GM18867 (cell line): ENCODE measurements around the gene NFYA.

ENCODE experiments used
- ATAC-seq: cut with Tn5 transposase; IDR thresholded peaks from one replicate; pipeline ENCODE4 v1.9.1; 2021; ENCODE audit warnings: mild to moderate bottlenecking, moderate library complexity; ENCODE audit not compliant: unreplicated experiment

The NFYA gene

DNA sequence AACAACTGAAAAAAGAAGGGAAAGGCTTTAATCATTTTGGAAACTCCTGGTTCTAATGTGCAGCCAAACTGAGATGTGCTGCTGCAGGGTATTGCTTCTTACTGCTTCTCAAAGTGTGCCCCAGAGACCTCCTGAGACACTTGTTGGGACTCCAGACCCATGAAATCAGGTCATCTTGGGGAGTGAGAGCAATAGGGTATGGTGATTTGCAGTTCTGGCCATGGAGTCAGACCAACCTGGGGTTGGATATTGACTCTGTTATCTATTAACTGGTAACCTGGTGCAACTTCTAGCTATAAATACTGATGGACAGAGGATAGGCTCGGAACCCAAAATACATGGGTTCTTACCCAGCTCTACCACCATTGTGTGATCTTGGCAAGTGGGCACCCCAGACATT is 26.7 kb upstream of the NFYA start:
- no peak for ATAC-seq

- ATAC-seq = no peak
Measured at GRCh38 chr6:41047306-41047705, 25.5 kb upstream of the NFYA start.

GRCh38 chr6:41047745-41048732 is 24.7 kb upstream of the NFYA start:
- no peak for ATAC-seq

DNA sequence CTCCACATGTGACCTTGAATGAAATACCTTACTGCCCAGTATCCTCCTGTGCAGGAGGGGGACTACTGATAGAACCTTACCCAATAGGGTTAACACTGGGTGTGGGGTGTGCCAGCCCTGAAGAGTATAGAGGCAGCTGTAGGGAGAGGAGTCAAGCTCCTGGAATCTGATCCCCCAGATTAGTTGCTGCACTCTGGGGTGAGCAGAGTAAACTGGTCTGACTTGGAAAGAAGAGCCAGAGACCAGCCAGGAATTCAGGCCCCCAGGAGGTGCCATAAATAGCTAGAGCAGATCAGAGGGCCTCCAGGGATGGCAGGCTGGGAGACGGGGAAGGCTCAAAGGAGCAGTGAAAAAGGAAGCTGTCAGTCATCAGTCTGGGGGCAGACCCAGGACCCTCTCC is 23.3 kb upstream of the NFYA start:
- no peak for ATAC-seq

GRCh38 chr6:41049955-41050354 is 22.8 kb upstream of the NFYA start:
- ATAC-seq = no peak

DNA sequence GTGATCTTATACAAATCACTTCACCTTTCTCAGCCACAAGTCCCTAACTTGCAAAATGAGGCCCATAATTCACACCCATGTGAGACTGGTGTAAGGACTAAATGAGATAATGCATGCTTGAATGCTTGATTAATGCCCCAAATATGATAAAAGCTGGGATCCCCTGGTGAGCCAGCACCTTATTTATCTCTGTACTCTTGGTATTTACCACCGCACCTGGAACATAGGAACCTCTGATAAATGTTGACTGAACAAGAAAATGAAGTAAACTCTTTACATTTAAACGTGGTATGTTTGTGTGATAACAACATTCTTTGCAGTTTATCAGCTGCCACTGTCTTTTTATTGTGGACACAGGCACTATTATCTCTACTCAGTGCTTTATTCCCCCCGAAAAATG is 22.2 kb upstream of the NFYA start:
- no peak for ATAC-seq

DNA sequence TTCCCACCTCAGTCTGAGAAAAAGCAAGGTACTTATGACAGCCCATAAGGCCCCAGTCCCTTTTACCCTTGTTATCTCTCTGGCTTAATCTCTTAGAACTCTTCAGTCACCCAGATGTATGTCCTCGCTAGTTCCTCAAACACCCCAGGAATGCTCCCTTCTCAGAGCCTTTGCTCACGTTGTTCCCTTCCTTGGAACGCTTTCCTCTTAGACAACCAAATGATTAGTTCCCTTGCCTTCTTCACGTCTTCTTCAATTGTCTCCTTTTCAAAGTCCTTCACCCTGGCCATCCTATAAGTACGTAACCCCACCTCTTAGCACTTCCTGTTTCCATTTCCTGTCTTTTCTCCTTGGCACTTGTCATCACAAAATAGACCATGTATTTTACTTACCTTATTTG is 20.9 kb upstream of the NFYA start:
- ATAC-seq = no peak

- ATAC-seq = no peak
Measured at GRCh38 chr6:41053041-41053440, 19.7 kb upstream of the NFYA start, which contains the start of gene APOBEC2. TSS of gene APOBEC2 (plus strand) at chr6:41053202. CDS start at chr6:41053348, 146 bp downstream.

- no peak for ATAC-seq
Measured at GRCh38 chr6:41054511-41054910, 18.3 kb upstream of the NFYA start.

- ATAC-seq = no peak
Measured at GRCh38 chr6:41055149-41055548, 17.6 kb upstream of the NFYA start.

DNA sequence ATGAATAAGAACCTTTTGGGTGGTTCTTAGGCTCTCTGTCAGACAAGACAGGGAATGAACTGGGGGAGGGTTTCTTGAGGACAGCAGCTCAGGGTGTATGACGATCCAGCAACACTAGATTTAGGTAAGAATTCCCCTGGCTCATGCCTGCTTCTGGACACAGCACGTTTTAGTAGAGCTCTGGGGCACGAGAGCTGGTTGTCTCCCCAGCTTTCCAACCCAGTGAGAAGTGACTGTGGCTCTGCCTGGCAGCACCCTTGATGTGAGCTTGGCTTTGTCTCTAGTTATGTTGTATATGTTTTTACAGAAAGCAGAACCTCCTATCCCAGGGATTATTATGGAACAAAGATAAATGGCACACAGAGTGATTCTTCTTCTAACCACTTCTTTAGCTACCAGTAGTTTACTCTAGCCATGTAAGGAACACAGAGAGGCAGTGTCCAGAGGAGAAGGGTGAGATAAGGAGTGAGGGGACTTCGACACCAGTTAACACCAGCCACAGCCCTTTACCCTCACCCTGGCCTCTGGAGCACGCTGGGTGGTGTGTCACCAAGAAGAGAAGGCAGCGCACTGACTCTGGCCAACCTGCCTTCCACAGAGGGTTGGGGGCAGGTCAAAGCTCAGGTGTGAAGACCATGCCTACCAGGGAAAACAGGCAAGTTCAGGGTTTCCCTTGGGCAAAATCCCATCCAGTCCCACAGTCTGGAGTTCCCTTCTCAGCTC is 15.8 kb upstream of the NFYA start:
- no peak for ATAC-seq

DNA sequence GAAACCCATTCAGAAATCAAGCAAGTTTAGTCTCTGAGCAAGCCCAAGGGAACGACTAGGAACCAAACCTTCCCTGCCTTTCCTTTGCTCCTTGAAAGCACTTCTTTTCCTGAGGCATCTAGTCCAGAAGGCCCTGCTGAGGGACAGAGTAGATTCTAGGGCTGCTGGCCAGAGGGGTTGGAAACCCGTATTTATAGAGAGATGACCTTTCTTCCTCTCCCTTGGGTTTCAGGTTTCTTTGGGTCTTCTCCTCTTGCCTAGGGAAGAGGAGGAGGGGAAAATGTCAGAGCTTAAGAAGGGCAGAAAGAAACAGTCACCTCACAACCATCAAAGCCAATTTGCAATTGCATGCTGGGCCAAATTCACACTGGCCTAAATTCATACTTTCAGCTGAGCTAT is 14.0 kb upstream of the NFYA start:
- no peak for ATAC-seq

DNA sequence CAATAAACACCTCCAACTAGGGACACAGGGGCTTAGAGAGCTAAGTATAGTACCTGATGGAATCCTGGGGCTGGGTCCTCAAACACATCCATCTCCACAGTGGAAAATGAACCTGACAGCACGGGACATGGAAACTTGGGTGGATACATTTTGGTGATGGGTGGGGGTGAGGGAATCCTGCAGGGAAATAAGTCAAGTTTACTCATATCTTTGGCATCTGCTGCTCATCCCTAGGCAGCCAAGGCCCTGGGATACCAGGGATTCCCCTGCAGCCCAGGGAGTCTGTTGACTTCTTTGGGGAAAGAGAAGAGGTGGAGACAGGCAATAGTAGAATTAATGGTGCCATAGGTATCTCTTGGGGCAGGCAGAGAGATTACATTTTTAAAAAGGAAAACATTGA is 13.2 kb upstream of the NFYA start:
- no peak for ATAC-seq

DNA sequence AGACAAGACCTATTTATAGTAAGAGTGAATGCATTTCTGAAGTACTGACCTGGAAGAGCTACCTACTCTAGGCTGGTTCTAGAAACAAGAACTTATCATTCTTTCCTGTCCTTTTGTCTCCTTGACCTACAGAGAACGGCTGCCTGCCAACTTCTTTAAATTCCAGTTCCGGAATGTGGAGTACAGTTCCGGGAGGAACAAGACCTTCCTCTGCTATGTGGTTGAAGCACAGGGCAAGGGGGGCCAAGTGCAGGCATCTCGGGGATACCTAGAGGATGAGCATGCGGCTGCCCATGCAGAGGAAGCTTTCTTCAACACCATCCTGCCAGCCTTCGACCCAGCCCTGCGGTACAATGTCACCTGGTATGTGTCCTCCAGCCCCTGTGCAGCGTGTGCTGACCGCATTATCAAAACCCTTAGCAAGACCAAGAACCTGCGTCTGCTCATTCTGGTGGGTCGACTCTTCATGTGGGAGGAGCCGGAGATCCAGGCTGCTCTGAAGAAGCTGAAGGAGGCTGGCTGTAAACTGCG is 11.5 kb upstream of the NFYA start:
- ATAC-seq = no peak

GRCh38 chr6:41062056-41062455 is 10.7 kb upstream of the NFYA start:
- ATAC-seq = no peak

DNA sequence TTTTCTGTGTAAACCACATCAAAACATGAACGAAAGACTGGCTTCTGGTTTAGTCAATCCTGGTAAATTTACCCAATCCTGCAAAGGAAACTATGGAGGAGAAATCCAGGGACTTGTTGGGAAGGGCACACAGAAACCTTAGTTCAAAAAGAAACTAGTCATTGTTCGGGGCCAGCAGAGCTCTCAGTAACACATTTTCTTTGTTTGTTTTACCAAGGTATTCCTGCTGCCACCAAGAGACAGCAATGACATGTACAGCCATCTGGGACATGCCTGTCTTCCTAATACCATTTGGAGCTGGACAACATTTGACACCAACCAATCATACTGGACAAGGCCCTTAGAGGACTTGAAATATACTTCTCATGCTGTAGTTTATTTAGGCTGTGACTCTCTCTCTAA is 8.9 kb upstream of the NFYA start:
- ATAC-seq = no peak

DNA sequence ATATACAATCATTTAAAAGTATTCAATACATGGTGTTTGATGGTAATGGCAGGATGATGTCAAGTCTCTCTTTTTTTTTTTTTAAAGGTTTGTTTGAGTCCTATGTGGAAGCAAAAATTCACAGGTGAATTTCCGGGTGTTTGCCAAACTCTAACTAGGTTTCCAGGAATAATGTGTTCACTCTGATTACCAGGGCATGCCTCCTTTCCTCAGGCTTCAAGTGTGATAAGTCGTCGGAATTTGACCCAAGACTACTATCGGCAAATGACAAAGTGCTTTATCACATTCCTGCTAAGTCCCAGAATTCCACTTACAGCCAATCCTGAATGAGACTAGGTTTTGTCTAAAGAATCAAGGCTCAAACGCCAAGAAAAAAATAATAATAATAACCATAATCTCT is 7.9 kb upstream of the NFYA start:
- ATAC-seq = no peak

- ATAC-seq = no peak
Measured at GRCh38 chr6:41065550-41066026, 7.2 kb upstream of the NFYA start.

DNA sequence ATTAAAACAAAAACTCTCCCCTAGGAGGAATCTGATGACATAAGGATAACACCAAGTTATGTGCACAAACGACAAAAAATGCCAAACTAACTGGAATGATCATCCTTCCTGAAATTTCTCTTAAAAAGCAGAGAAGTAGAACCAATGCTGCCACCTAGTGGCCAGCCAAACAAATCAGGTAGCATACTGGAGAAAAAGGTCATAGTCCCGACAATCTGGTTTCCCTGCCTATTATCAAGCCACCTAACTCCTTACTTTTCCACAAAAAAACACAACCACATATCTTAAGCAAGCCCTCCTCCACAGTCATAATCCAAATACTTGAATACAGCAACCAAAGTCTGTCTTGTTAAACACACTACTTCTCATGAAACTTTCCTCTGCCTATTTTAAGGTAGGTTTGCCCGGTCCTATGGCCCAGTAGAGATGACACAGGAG is 5.9 kb upstream of the NFYA start:
- no peak for ATAC-seq

DNA sequence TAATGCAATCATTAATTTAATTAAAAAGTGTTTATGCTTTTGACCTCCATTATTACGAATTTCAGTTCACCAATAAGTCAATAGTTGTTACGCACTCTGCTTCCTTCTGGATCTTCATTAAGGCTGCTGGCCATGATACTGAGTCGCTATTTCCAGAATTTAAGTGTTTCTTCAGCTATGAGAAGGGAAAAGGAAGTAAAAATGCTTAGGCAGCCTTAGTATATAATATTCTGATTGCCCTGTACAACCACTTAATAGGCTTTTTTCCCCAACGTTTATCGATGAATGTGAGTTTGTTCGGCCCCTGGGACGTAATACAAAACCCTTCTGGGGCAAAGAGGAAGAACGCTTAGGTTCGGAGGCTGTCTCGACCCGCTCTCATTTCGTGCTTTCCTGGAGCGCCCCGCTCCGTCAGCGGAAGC is 1.3 kb upstream of the NFYA start:
- ATAC-seq = peak; percentile 22
